HUES6 (cell line): ENCODE data around the gene DCLK3.
A peak's percentile ranks its signal among the peaks of the same experiment; 100 is the strongest.

Source experiments
- H3K27ac ChIP-seq: 2 replicates; pipeline ENCODE4 v1.7.0; 2013; ENCODE audit warnings: low read depth, mild to moderate bottlenecking, low read length, inconsistent platforms
- H3K27me3 ChIP-seq: 2 replicates; pipeline ENCODE4 v1.6.1; 2013; ENCODE audit warnings: low read length; ENCODE audit not compliant: control insufficient read depth, insufficient read depth
- H3K36me3 ChIP-seq: 2 replicates; pipeline ENCODE4 v1.6.1; 2013; ENCODE audit warnings: low read length; ENCODE audit not compliant: control insufficient read depth, insufficient read depth
- H3K4me1 ChIP-seq: 2 replicates; pipeline ENCODE4 v1.6.1; 2013; ENCODE audit warnings: low read length; ENCODE audit not compliant: control insufficient read depth, insufficient read depth
- H3K4me3 ChIP-seq: 2 replicates; pipeline ENCODE4 v1.5.1; 2013; ENCODE audit warnings: low read depth, low read length
- H3K9ac ChIP-seq: one replicate; pipeline ENCODE4 v1.6.1; 2013; ENCODE audit warnings: mild to moderate bottlenecking, low read length
- H3K9me3 ChIP-seq: 2 replicates; pipeline ENCODE4 v1.6.1; 2013; ENCODE audit warnings: low read depth, low read length; ENCODE audit not compliant: control insufficient read depth, insufficient read depth

Gene DCLK3

DNA sequence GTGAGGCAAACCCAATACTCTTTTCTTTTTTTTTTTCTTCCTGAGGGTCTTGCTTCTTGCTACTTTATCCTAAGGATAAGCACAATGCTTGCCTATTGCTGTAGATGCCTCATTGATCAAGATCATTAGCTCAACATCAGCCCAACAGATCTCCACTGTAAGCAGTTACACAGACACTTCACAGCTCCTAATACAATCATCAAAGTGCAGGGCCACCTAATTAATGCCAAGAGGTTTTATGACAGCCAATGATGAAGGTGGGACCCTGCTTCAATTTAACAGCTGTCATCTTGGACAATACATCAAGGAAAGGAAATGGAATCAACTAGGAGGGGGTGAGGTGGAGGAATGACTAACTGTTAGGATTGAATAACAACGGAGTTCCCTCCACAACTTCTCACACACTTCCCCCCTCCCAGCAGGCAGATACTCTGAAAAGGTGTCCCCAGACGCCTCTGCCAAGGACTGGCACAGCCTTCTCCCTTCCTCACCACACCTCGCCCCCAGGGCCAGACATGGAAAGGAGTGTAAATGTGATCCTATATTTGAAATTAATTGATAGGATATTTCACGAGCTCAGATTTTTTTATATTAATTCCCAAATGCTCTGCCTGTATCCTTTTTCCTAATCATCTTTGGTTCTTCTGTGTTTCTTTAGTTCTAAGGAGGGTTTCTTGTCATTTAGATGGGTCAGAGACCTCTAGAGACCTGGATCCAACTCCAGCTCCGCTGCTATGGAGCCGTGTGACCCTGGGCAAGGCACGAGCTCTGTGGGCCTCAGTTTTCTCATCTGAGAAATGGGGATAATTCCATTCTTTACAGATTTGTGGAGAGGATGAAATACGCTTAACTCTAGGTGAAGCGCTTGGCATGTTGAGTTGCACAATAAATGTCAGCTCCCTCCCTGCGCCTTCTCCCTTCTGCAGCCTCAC is 1.2 kb downstream of the DCLK3 start:
- peak overlapping the region; percentile 82 for H3K4me3 ChIP-seq
- H3K27ac ChIP-seq, result no peak overlapping the region
- no peaks in the 10 kb centered on the region for H3K36me3 ChIP-seq
- H3K27me3 ChIP-seq, result peaks cover 62% of the 10 kb centered on the region
- H3K9me3 ChIP-seq, result no peaks in the 10 kb centered on the region
- no peak overlapping the region for H3K9ac ChIP-seq
- peaks cover 12% of the 10 kb centered on the region; the same call in 1 of the 2 replicates for H3K4me1 ChIP-seq

DNA sequence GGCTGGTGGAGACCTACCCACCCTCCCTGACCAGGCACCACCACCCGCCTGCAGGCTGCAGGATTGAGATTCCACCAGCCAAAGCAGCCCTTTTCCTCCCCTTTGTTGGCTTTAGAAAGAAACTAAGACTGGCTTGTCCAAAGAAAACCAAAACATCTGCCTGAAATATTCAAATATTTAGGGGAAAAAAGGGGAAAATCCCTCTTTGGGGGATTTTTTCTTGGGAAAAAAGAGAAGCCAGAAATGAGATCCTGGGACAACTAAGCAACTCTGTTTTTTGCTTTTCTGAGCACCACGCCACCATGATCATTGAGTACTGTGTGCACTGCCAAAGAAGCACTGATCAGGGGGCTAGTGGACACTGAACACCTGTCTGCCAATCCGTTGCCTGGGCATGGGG is 2.6 kb downstream of the DCLK3 start:
- Histone ChIP-seq H3K9me3 (no peaks in the 10 kb centered on the region), H3K27me3 (peaks cover 51% of the 10 kb centered on the region), H3K4me3 (no peak overlapping the region), H3K9ac (no peak overlapping the region), H3K36me3 (no peaks in the 10 kb centered on the region), H3K27ac (no peak overlapping the region), H3K4me1 (peaks cover 12% of the 10 kb centered on the region; the same call in 1 of the 2 replicates)

- Histone ChIP-seq H3K4me1 (no peaks in the 10 kb centered on the region), H3K4me3 (no peak overlapping the region), H3K9ac (no peak overlapping the region), H3K27me3 (0 out of 2 replicates have a peak, but pooled peaks cover 3% of the 10 kb centered on the region), H3K36me3 (no peaks in the 10 kb centered on the region), H3K27ac (no peak overlapping the region), H3K9me3 (no peaks in the 10 kb centered on the region)
These were observed 8.1 kb downstream of the DCLK3 start for GRCh38 chr3:36756269-36756668.

DNA sequence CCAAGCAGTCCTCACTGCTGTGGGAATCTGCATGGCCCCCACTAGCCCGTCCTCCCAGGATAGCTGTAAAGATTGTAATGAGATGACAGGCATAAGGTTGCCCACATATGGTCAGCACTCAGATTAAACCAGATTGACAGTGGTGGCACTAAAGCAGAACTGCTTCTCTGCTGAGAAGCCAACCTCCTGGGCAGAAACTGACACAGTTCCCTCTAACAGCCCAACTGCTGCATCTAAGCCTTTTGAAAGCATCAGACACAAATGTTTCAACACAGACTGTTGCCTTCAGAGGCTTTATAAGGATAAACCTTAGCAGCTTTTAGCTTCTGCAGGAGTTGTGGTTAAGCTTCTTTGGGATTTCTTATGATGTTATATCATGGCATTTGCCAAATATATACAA is 13.0 kb downstream of the DCLK3 start:
- Histone ChIP-seq H3K4me1 (no peaks in the 10 kb centered on the region), H3K27ac (no peak overlapping the region), H3K9me3 (no peaks in the 10 kb centered on the region), H3K36me3 (no peaks in the 10 kb centered on the region), H3K27me3 (no peaks in the 10 kb centered on the region), H3K9ac (no peak overlapping the region), H3K4me3 (no peak overlapping the region)

DNA sequence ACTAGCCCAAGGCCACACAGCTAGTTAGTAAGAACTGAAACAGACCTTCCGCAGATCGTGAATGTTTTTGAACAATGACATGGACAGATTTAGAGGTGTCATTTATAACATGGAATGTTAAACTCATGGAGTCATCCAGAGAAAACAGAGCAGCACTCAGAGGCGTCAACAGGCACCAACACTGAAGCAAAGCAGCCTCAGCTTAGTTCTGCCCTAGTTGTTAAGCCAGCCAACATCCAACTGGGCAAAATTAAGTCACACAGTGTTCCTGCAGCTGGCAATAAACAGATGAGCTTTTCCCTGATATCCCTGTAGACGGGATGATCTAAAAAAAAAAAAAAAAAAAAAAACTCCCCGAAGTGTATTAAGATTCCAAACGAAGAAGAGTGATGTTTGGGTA is 13.6 kb downstream of the DCLK3 start:
- H3K4me3 ChIP-seq, result no peak overlapping the region
- no peaks in the 10 kb centered on the region for H3K36me3 ChIP-seq

GRCh38 chr3:36744763-36745162 is 19.6 kb downstream of the DCLK3 start:
- H3K4me3 ChIP-seq, result no peak overlapping the region
- no peaks in the 10 kb centered on the region for H3K36me3 ChIP-seq
- H3K4me1 ChIP-seq, result no peaks in the 10 kb centered on the region
- H3K27ac ChIP-seq, result no peak overlapping the region
- H3K9ac ChIP-seq, result no peak overlapping the region
- H3K27me3 ChIP-seq, result no peaks in the 10 kb centered on the region
- no peaks in the 10 kb centered on the region for H3K9me3 ChIP-seq

More for the DNA sequence above, 13.6 kb downstream of the DCLK3 start:
- no peaks in the 10 kb centered on the region for H3K27me3 ChIP-seq
- no peaks in the 10 kb centered on the region for H3K4me1 ChIP-seq
- H3K9ac ChIP-seq, result no peak overlapping the region
- no peak overlapping the region for H3K27ac ChIP-seq
- H3K9me3 ChIP-seq, result no peaks in the 10 kb centered on the region

DNA sequence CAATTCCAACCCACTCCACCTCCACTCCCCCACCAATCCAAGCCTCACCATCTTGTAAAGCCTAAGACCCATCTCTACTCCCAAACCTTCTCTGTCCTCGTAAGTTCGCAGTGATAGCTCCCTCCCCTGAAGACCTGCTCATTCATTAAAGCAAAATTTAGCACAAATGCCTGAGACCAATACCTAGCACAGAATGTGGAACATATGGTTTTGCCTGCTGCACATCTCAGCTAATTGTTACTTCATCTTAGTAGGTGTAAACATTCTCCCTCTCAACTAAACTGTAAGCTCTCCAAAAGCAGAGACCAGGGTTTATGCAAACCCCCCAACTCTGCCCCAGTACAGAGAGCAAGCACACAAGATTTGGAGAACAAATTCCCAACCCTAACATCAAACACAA is 20.5 kb downstream of the DCLK3 start:
- H3K9ac ChIP-seq, result no peak overlapping the region
- no peaks in the 10 kb centered on the region for H3K4me1 ChIP-seq
- no peaks in the 10 kb centered on the region for H3K27me3 ChIP-seq

GRCh38 chr3:36741285-36741684 is 23.1 kb downstream of the DCLK3 start:
- H3K4me1 ChIP-seq, result no peaks in the 10 kb centered on the region
- no peak overlapping the region for H3K27ac ChIP-seq
- H3K9me3 ChIP-seq, result no peaks in the 10 kb centered on the region
- no peak overlapping the region for H3K9ac ChIP-seq
- no peaks in the 10 kb centered on the region for H3K27me3 ChIP-seq
- H3K36me3 ChIP-seq, result no peaks in the 10 kb centered on the region
- no peak overlapping the region for H3K4me3 ChIP-seq

More for the DNA sequence above, 20.5 kb downstream of the DCLK3 start:
- Histone ChIP-seq H3K9me3 (no peaks in the 10 kb centered on the region), H3K36me3 (no peaks in the 10 kb centered on the region), H3K4me3 (no peak overlapping the region), H3K27ac (no peak overlapping the region)

- no peaks in the 10 kb centered on the region for H3K9me3 ChIP-seq
- no peak overlapping the region for H3K4me3 ChIP-seq
- H3K4me1 ChIP-seq, result no peaks in the 10 kb centered on the region
- no peak overlapping the region for H3K9ac ChIP-seq
- no peak overlapping the region for H3K27ac ChIP-seq
- no peaks in the 10 kb centered on the region for H3K36me3 ChIP-seq
- no peaks in the 10 kb centered on the region for H3K27me3 ChIP-seq
These were observed 23.6 kb downstream of the DCLK3 start for GRCh38 chr3:36740787-36741186.

DNA sequence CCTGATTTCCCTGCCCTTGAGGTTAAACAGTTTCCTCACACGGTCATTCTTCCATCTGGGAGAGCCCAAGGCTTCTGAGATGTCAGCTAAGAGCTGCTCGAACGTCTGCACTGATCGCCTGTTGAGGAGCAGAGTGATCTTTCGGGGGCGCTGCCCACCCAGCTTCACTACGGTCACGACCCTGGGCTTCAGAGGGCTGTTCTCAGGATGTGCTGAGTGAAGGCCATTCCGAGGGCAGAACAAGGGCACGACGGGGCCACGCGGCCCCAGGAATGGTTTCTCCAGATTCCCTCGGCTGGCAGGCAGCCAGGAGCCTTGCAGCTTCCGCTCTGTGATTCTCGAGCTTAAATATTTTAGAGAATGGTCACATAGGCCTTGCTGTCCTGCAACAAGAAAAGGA is 25.7 kb downstream of the DCLK3 start:
- no peaks in the 10 kb centered on the region for H3K4me1 ChIP-seq
- H3K4me3 ChIP-seq, result no peak overlapping the region
- H3K27ac ChIP-seq, result no peak overlapping the region
- H3K36me3 ChIP-seq, result no peaks in the 10 kb centered on the region
- no peak overlapping the region for H3K9ac ChIP-seq
- H3K27me3 ChIP-seq, result no peaks in the 10 kb centered on the region
- H3K9me3 ChIP-seq, result no peaks in the 10 kb centered on the region

GRCh38 chr3:36736301-36736700 is 28.1 kb downstream of the DCLK3 start:
- Histone ChIP-seq H3K9me3 (no peaks in the 10 kb centered on the region), H3K36me3 (no peaks in the 10 kb centered on the region), H3K27ac (no peak overlapping the region), H3K4me3 (no peak overlapping the region), H3K9ac (no peak overlapping the region), H3K4me1 (no peaks in the 10 kb centered on the region), H3K27me3 (no peaks in the 10 kb centered on the region)
